CD14-positive monocyte (primary cell): ENCODE results near the gene BRAT1. TPM values are rescaled to one million over a fixed set of nuclear protein-coding genes. Genes with fewer than 3 reads are reported as not detected.

ENCODE experiments used
- DNase-seq, 3 donors: peaks; one replicate each; pipeline ENCODE4 v3.0.0-alpha.2; 2011 to 2022
- H2AFZ ChIP-seq: 2 replicates; pipeline ENCODE4 v1.6.0; 2012; ENCODE audit warnings: mild to moderate bottlenecking, low read depth, low read length, inconsistent platforms; ENCODE audit not compliant: insufficient read depth, poor library complexity, severe bottlenecking
- H3K27ac ChIP-seq, 2 donors: 1 replicate in 1 of 2; 2 replicates in 1 of 2; pipeline ENCODE4 v1.5.1; 2012 to 2013; ENCODE audit warnings: low read length in 2 of 2, control low read depth in 1 of 2, inconsistent platforms in 1 of 2, low read depth in 1 of 2, mild to moderate bottlenecking in 1 of 2
- H3K27me3 ChIP-seq, 2 donors: one replicate each; pipeline versions ENCODE4 v1.6.0 to v1.6.1; 2011 to 2013; ENCODE audit warnings: low read length in 2 of 2; ENCODE audit not compliant: control insufficient read depth in 2 of 2, insufficient read depth in 2 of 2
- H3K36me3 ChIP-seq, 2 donors: replicated peaks in 1 of 2; 1 replicate in 1 of 2; 2 replicates in 1 of 2; pipeline versions ENCODE4 v1.5.1 to v1.6.1; 2012 to 2013; ENCODE audit warnings: low read length in 2 of 2, control low read depth in 1 of 2, inconsistent platforms in 1 of 2, mild to moderate bottlenecking in 1 of 2; ENCODE audit not compliant: insufficient read depth in 2 of 2, control insufficient read depth in 1 of 2
- H3K4me1 ChIP-seq, 2 donors: 1 replicate in 1 of 2; 2 replicates in 1 of 2; pipeline versions ENCODE4 v1.5.1 to v1.6.1; 2012 to 2013; ENCODE audit warnings: low read length in 2 of 2, control low read depth in 1 of 2, inconsistent platforms in 1 of 2, mild to moderate bottlenecking in 1 of 2, moderate library complexity in 1 of 2; ENCODE audit not compliant: insufficient read depth in 2 of 2, control insufficient read depth in 1 of 2
- H3K4me2 ChIP-seq: replicated peaks from 2 replicates; pipeline ENCODE3; 2012; ENCODE audit warnings: low read length, moderate library complexity, mild to moderate bottlenecking; ENCODE audit not compliant: poor library complexity, severe bottlenecking; ENCODE audit errors: extremely low read depth
- H3K4me3 ChIP-seq, 3 experiments: fragments of 200-600 bp in 1 of 3; sonication (generic) in 1 of 3; replicated peaks in 1 of 3; 1 replicate in 2 of 3; 2 replicates in 1 of 3; pipeline ENCODE4 v1.5.1; 2011 to 2013; ENCODE audit warnings: low read length in 3 of 3, mild to moderate bottlenecking in 3 of 3, control low read depth in 2 of 3, low read depth in 2 of 3, inconsistent platforms in 1 of 3, moderate library complexity in 1 of 3
- H3K79me2 ChIP-seq: 2 replicates; pipeline ENCODE4 v1.6.0; 2012; ENCODE audit warnings: mild to moderate bottlenecking, control low read depth, inconsistent platforms, low read length, moderate library complexity; ENCODE audit not compliant: insufficient read depth
- H3K9ac ChIP-seq: 2 replicates; pipeline ENCODE4 v1.6.0; 2017; ENCODE audit warnings: low read length, mild to moderate bottlenecking; ENCODE audit not compliant: insufficient read depth, poor library complexity, severe bottlenecking
- H3K9me3 ChIP-seq, 2 donors: replicated peaks in 1 of 2; 1 replicate in 1 of 2; 2 replicates in 1 of 2; pipeline versions ENCODE4 v1.5.1 to v1.6.1; 2012 to 2013; ENCODE audit warnings: low read length in 2 of 2, control low read depth in 1 of 2; ENCODE audit not compliant: control insufficient read depth in 1 of 2, insufficient read depth in 1 of 2
- H4K20me1 ChIP-seq: 2 replicates; pipeline ENCODE4 v1.6.0; 2012; ENCODE audit warnings: mild to moderate bottlenecking, low read length, control low read depth, moderate library complexity; ENCODE audit not compliant: insufficient read depth
- H3K27ac Mint-ChIP-seq, 7 donors: one replicate each; pipeline ENCODE4 v1.8.0; 2020; ENCODE audit warnings: mild to moderate bottlenecking in 7 of 7, mixed read lengths in 7 of 7, moderate library complexity in 6 of 7, inconsistent platforms in 2 of 7
- H3K27me3 Mint-ChIP-seq, 3 donors: one replicate each; pipeline ENCODE4 v1.8.0; 2021 to 2022; ENCODE audit warnings: low read depth in 3 of 3, mild to moderate bottlenecking in 3 of 3, mixed read lengths in 3 of 3, moderate library complexity in 3 of 3, inconsistent platforms in 1 of 3
- H3K36me3 Mint-ChIP-seq, 2 donors: one replicate each; pipeline ENCODE4 v1.8.0; 2020; ENCODE audit warnings: mixed read lengths in 2 of 2, inconsistent platforms in 1 of 2, mild to moderate bottlenecking in 1 of 2
- H3K4me1 Mint-ChIP-seq: one replicate; pipeline ENCODE4 v1.8.0; 2020; ENCODE audit warnings: mild to moderate bottlenecking, mixed read lengths
- H3K4me3 Mint-ChIP-seq, 2 donors: one replicate each; pipeline ENCODE4 v1.8.0; 2020; ENCODE audit warnings: mild to moderate bottlenecking in 2 of 2, mixed read lengths in 2 of 2, moderate library complexity in 1 of 2
- H3K9me3 Mint-ChIP-seq, 7 donors: one replicate each; pipeline ENCODE4 v1.8.0; 2020 to 2022; ENCODE audit warnings: mixed read lengths in 7 of 7, mild to moderate bottlenecking in 6 of 7, moderate library complexity in 6 of 7, inconsistent platforms in 2 of 7
- CTCF ChIP-seq: fragments of 200-600 bp; IDR thresholded peaks from one replicate; pipeline ENCODE4 v1.8.0; 2022; ENCODE audit warnings: antibody characterized with exemption, mild to moderate bottlenecking
- WGBS: methylation state at CpG from one replicate; pipeline ENCODE4 v1.1.5; 2013; ENCODE audit warnings: missing lambda C conversion rate; ENCODE audit not compliant: insufficient coverage; 5-methylcytosine and 5-hydroxymethylcytosine counted together
- intact Hi-C, 2 donors: fragments of 100-400 bp; cut with micrococcal nuclease; formaldehyde crosslinking; loops; one replicate each; pipeline versions ENCODE4 v1.15.0 to v1.15.1; 2023
- polyA plus RNA-seq, 3 donors: library from polyadenylated mRNA; depleted of rRNA in 1 of 3; unstranded in 2 of 3; stranded (reverse) in 1 of 3; fragments of 300-500 nt in 2 of 3; fragments of >200 nt in 1 of 3; fragmentation: Illumina TruSeq in 2 of 3; gene quantifications; 1 replicate in 2 of 3; 2 replicates in 1 of 3; pipeline ENCODE4 v1.2.3, GENCODE V29; 2012 to 2021

BRAT1 gene
- polyA plus RNA-seq, 3 donors, result 31.6 to 34.2 (median 32.5) TPM

- Histone ChIP-seq H3K79me2 (peaks cover 56% of the 10 kb centered on the region), H4K20me1 (peaks cover 67% of the 10 kb centered on the region), H3K27me3 (no peaks in the 10 kb centered on the region), H3K4me2 (peak overlapping the region; percentile 97), H3K9me3 (no peaks in the 10 kb centered on the region), H3K9ac (peak overlapping the region; percentile 98), H3K36me3 (peaks cover 50% of the 10 kb centered on the region in 2 donors), H3K4me3 (peak overlapping the region; percentile 0 to 100 (median 31)), H2AFZ (no peak overlapping the region), H3K27ac (peak overlapping the region; percentile 99 to 100), H3K4me1 (peaks cover 95 to 96% of the 10 kb centered on the region in 2 donors)
- WGBS, result 75% methylated on average over 11 of the region's 17 CpGs
- TF ChIP-seq CTCF, result no peak
- H3K27me3 Mint-ChIP-seq, result peaks cover 0 to 3% (median 0%) of the 10 kb centered on the region in 3 donors
- H3K4me3 Mint-ChIP-seq, result peak overlapping the region; percentile 71 to 78
- peak; percentile 77 to 89 (median 80) for DNase-seq
- intact Hi-C loops, result loop anchor here in 1 of 2 donors (10.0 kb wide), 1 partner anchor 993 kb away; the partner anchor contains the start of gene MAFK
- H3K9me3 Mint-ChIP-seq, result peaks cover 0 to 2% (median 0%) of the 10 kb centered on the region in 7 donors
- H3K36me3 Mint-ChIP-seq, result peaks cover 36 to 54% of the 10 kb centered on the region in 2 donors
- H3K27ac Mint-ChIP-seq, result peak overlapping the region; percentile 99 to 100 (median 100)
- H3K4me1 Mint-ChIP-seq, result peaks cover 80% of the 10 kb centered on the region
These were observed 27.5 kb downstream of the BRAT1 start for GRCh38 chr7:2527505-2528467.

- H3K4me1 ChIP-seq, result peaks cover 96 to 98% of the 10 kb centered on the region in 2 donors
- Mint-ChIP-seq H3K27me3 (no peaks in the 10 kb centered on the region), H3K4me3 (peak overlapping the region; percentile 27 to 78), H3K9me3 (no peaks in the 10 kb centered on the region), H3K27ac (peak overlapping the region; percentile 99 to 100 (median 100)), H3K36me3 (peaks cover 42 to 63% of the 10 kb centered on the region in 2 donors), H3K4me1 (peaks cover 81% of the 10 kb centered on the region)
- no peak for DNase-seq
- H3K9me3 ChIP-seq, result no peaks in the 10 kb centered on the region
- TF ChIP-seq CTCF, result no peak
- H4K20me1 ChIP-seq, result peaks cover 76% of the 10 kb centered on the region
- 93% methylated on average over 40 of the region's 40 CpGs for WGBS
- H3K36me3 ChIP-seq, result peaks cover 51 to 60% of the 10 kb centered on the region in 2 donors
- H2AFZ ChIP-seq, result no peak overlapping the region
- H3K4me3 ChIP-seq, result peak overlapping the region in 2 of 3 experiments; percentile 6 to 100
- H3K79me2 ChIP-seq, result peaks cover 65% of the 10 kb centered on the region
- peak overlapping the region; percentile 98 for H3K9ac ChIP-seq
- peak overlapping the region; percentile 99 to 100 for H3K27ac ChIP-seq
- intact Hi-C loops, result loop anchor here in 1 of 2 donors (10.0 kb wide), 1 partner anchor 992 kb away; the partner anchor contains the start of gene MAFK
- no peaks in the 10 kb centered on the region for H3K27me3 ChIP-seq
- peak overlapping the region; percentile 97 for H3K4me2 ChIP-seq
These were observed 28.4 kb downstream of the BRAT1 start for GRCh38 chr7:2526659-2527504.
